K562 (cell line): ENCODE data around the gene B3GNT9. TPM values are rescaled to one million over a fixed set of nuclear protein-coding genes. Genes with fewer than 3 reads are reported as not detected.

Experiments
- BMI1 ChIP-seq: fragments of 150-350 bp; IDR thresholded peaks from 2 replicates; pipeline ENCODE4 v1.6.1; 2014; ENCODE audit warnings: low read length
- CREB1 ChIP-seq, 2 experiments: sonication (generic) in 1 of 2; formaldehyde crosslinking in 1 of 2; IDR thresholded peaks; 2 replicates each; pipeline versions ENCODE4 v1.6.1 to v1.8.0; 2012 to 2022; ENCODE audit warnings: inconsistent platforms in 1 of 2, mild to moderate bottlenecking in 1 of 2, missing genetic modification reagents in 1 of 2, moderate library complexity in 1 of 2
- E2F4 ChIP-seq: sonication (generic); formaldehyde crosslinking; IDR thresholded peaks from 2 replicates; pipeline ENCODE4 v1.8.0; 2022; ENCODE audit warnings: mild to moderate bottlenecking, low read depth, missing genetic modification reagents
- FOSL1 ChIP-seq: fragments of 200-800 bp; sonication (Bioruptor generic); conservative IDR thresholded peaks from 2 replicates; pipeline ENCODE4 v1.6.1; 2016; ENCODE audit warnings: missing genetic modification characterization, missing compliant biosample characterization
- FOXA3 ChIP-seq, 2 experiments: fragments of 450-650 bp in 1 of 2; sonication (generic) in 1 of 2; formaldehyde crosslinking; IDR thresholded peaks in 1 of 2; conservative IDR thresholded peaks in 1 of 2; 2 replicates each; pipeline versions ENCODE4 v1.4.0 to v1.8.0; 2020 to 2022; ENCODE audit warnings: mild to moderate bottlenecking in 2 of 2, missing genetic modification reagents in 1 of 2
- HCFC1 ChIP-seq: IDR thresholded peaks from 2 replicates; pipeline ENCODE4 v1.6.1; 2012; ENCODE audit warnings: low read depth, low read length, improper control_type of control experiment
- ILF3 ChIP-seq: fragments of 450-650 bp; IDR thresholded peaks from 2 replicates; pipeline ENCODE4 v1.6.1; 2018; ENCODE audit warnings: antibody characterized with exemption, mild to moderate bottlenecking, moderate library complexity, borderline replicate concordance
- JUND ChIP-seq, 2 experiments: IDR thresholded peaks; 2 replicates in 1 of 2; 3 replicates in 1 of 2; pipeline ENCODE4 v1.6.1; 2011; ENCODE audit warnings: borderline replicate concordance in 2 of 2, low read depth in 2 of 2, low read length in 2 of 2, improper control_type of control experiment in 1 of 2, missing biosample characterization in 1 of 2, missing genetic modification characterization in 1 of 2, missing genetic modification reagents in 1 of 2
- KAT7 ChIP-seq: sonication (generic); formaldehyde crosslinking; IDR thresholded peaks from 2 replicates; pipeline ENCODE4 v1.8.0; 2022; ENCODE audit warnings: missing genetic modification reagents, mild to moderate bottlenecking, borderline replicate concordance
- RAD21 ChIP-seq, 2 experiments: fragments of 250-450 bp in 1 of 2; fragments of 450-650 bp in 1 of 2; sonication (Bioruptor Pico) in 1 of 2; formaldehyde crosslinking in 1 of 2; IDR thresholded peaks in 1 of 2; conservative IDR thresholded peaks in 1 of 2; 2 replicates each; pipeline versions ENCODE4 v1.4.0 to v1.8.0; 2020 to 2022; ENCODE audit warnings: mild to moderate bottlenecking in 2 of 2, moderate library complexity in 1 of 2
- SRSF3 ChIP-seq: fragments of 200-400 bp; formaldehyde crosslinking; IDR thresholded peaks from 2 replicates; pipeline ENCODE4 v1.6.1; 2016; ENCODE audit warnings: mild to moderate bottlenecking, low read length, moderate library complexity; ENCODE audit not compliant: insufficient read depth
- TBP ChIP-seq: optimal IDR thresholded peaks from 2 replicates; pipeline ENCODE3; 2011; ENCODE audit warnings: low read depth, low read length, improper control_type of control experiment
- XRCC3 ChIP-seq: fragments of 450-650 bp; IDR thresholded peaks from 2 replicates; pipeline ENCODE4 v1.6.1; 2017; ENCODE audit warnings: mild to moderate bottlenecking, moderate library complexity
- ZNF146 ChIP-seq: IDR thresholded peaks from one replicate; pipeline ENCODE4 v1.6.1; 2018; ENCODE audit warnings: missing compliant biosample characterization; ENCODE audit not compliant: unreplicated experiment
- ZNF511 ChIP-seq: sonication (generic); formaldehyde crosslinking; IDR thresholded peaks from 2 replicates; pipeline ENCODE4 v1.8.0; 2022; ENCODE audit warnings: mild to moderate bottlenecking, missing genetic modification reagents
- ZNF551 ChIP-seq: fragments of 250-450 bp; sonication (Bioruptor Pico); IDR thresholded peaks from 2 replicates; pipeline ENCODE4 v1.5.0; 2021; ENCODE audit warnings: mild to moderate bottlenecking, moderate library complexity
- ZNF589 ChIP-seq: fragments of 200-800 bp; sonication (Bioruptor generic); IDR thresholded peaks from 2 replicates; pipeline ENCODE4 v1.6.1; 2016; ENCODE audit warnings: low read depth, missing genetic modification characterization, missing compliant biosample characterization
- polyA plus RNA-seq, 8 experiments: library from polyadenylated mRNA; depleted of rRNA in 4 of 8; stranded (reverse) in 5 of 8; unstranded in 3 of 8; fragments of >200 nt; fragmentation: Nextera tagmentation in 2 of 8; fragmentation: Illumina TruSeq in 1 of 8; extraction: Ambion mirVana in 2 of 8; extraction: Trizol in 1 of 8; gene quantifications; 2 replicates each; pipeline versions ENCODE4 v1.2.1 to v1.2.3, GENCODE V29; 2011 to 2014; ENCODE audit warnings: inconsistent platforms in 1 of 8, missing spikeins in 1 of 8
- total RNA-seq, 7 experiments: library from RNA; depleted of rRNA in 6 of 7; stranded (reverse); fragments of >200 nt in 6 of 7; fragmentation: Illumina TruSeq in 2 of 7; extraction: Trizol in 2 of 7; gene quantifications; 2 replicates each; pipeline versions ENCODE4 v1.2.1 to v1.2.3, GENCODE V29; 2011 to 2021; ENCODE audit warnings: low replicate concordance in 1 of 7
- TF ChIP-seq, protein P1 (sequence below): fragments of 250-450 bp; sonication (Bioruptor Pico); IDR thresholded peaks from 2 replicates; pipeline ENCODE4 v1.8.0; 2022; ENCODE audit warnings: moderate library complexity, mild to moderate bottlenecking, inconsistent platforms
- TF ChIP-seq, protein P2 (sequence below): fragments of 250-450 bp; sonication (Bioruptor Pico); IDR thresholded peaks from 2 replicates; pipeline ENCODE4 v1.8.0; 2021; ENCODE audit warnings: moderate library complexity, mild to moderate bottlenecking, inconsistent platforms

The B3GNT9 gene
- total and polyA plus RNA-seq, 9 of the 15 experiments (the other 6 are each of a cell fraction or from before 2014, with no cell fraction given): 0.01 to 1.8 (median 1.1) TPM; not detected in 1

DNA sequence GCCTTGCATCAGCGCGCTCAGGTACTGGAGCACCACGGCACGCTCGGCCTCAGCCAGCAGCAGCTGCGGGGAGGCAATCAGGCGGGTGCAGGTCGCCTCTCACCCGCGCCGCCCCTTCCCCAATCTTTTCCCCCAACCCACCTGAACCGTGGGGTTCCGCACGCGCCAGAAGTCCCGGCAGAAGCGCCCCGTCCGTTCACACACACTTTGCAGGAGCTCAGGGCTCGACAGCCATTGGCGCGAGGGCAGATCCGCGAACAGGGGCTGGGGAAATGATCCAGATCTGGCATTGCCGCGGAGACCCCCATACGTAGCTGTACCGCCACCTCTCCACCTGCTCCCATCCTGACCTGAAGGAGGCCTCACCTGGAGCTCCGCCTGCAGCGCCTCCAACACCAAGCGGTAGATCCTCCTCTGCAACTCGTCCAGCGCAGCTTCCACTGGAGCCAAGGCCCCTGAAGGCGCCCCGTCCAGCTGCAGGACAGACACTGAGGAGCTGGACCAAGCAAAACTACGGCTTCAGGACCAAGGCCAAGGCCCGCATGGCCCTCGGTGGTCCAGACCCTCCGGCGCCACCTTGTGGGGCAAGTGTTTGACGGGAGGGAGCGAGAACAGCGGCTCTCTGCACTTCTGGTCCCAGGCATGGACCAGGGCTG lies 34.3 kb upstream of the B3GNT9 start (continued):
- TF ChIP-seq, protein P1, sequence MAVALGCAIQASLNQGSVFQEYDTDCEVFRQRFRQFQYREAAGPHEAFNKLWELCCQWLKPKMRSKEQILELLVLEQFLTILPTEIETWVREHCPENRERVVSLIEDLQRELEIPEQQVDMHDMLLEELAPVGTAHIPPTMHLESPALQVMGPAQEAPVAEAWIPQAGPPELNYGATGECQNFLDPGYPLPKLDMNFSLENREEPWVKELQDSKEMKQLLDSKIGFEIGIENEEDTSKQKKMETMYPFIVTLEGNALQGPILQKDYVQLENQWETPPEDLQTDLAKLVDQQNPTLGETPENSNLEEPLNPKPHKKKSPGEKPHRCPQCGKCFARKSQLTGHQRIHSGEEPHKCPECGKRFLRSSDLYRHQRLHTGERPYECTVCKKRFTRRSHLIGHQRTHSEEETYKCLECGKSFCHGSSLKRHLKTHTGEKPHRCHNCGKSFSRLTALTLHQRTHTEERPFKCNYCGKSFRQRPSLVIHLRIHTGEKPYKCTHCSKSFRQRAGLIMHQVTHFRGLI: no peak
- TF ChIP-seq JUND (IDR thresholded peaks at IDR 0.05; ENCODE audit: borderline replicate concordance, low read depth, low read length): peak; percentile 52
- no peak; the same call in 2 of the 3 replicates for TF ChIP-seq JUND (tag; IDR thresholded peaks at IDR 0.05; ENCODE audit: borderline replicate concordance, low read depth, low read length)
- no peak for TF ChIP-seq ILF3
- no peak for TF ChIP-seq SRSF3
- TF ChIP-seq KAT7 (CRISPR knock-in tag): peak; percentile 93; the same call in 1 of the 2 replicates
- TF ChIP-seq TBP: no peak
- peak; percentile 11 for TF ChIP-seq ZNF146 (CRISPR knock-in tag)
- TF ChIP-seq ZNF589: no peak
- TF ChIP-seq RAD21 (CRISPR knock-in tag; conservative IDR thresholded peaks at IDR 0.05 in 1 of 2, IDR thresholded peaks at IDR 0.05 in 1 of 2): peak; percentile 74 to 95
- no peak for TF ChIP-seq CREB1 (IDR thresholded peaks at IDR 0.05)
- TF ChIP-seq CREB1 (CRISPR knock-in tag; IDR thresholded peaks at IDR 0.05): peak; percentile 84
- TF ChIP-seq FOSL1 (tag): no peak
- TF ChIP-seq FOXA3 (CRISPR knock-in tag; conservative IDR thresholded peaks at IDR 0.05 in 1 of 2, IDR thresholded peaks at IDR 0.05 in 1 of 2): peak in 1 of 2 experiments; percentile 68; a peak in 1 of 4 replicates
- TF ChIP-seq XRCC3: no peak
- peak; percentile 55 for TF ChIP-seq HCFC1
- TF ChIP-seq BMI1: no peak
- TF ChIP-seq, protein P2, sequence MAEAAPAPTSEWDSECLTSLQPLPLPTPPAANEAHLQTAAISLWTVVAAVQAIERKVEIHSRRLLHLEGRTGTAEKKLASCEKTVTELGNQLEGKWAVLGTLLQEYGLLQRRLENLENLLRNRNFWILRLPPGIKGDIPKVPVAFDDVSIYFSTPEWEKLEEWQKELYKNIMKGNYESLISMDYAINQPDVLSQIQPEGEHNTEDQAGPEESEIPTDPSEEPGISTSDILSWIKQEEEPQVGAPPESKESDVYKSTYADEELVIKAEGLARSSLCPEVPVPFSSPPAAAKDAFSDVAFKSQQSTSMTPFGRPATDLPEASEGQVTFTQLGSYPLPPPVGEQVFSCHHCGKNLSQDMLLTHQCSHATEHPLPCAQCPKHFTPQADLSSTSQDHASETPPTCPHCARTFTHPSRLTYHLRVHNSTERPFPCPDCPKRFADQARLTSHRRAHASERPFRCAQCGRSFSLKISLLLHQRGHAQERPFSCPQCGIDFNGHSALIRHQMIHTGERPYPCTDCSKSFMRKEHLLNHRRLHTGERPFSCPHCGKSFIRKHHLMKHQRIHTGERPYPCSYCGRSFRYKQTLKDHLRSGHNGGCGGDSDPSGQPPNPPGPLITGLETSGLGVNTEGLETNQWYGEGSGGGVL (CRISPR knock-in tag): no peak
- TF ChIP-seq ZNF551: no peak
- peak; percentile 99 for TF ChIP-seq ZNF511
- TF ChIP-seq E2F4 (CRISPR knock-in tag): peak; percentile 84; the same call in 1 of the 2 replicates
